ENCODE results near the gene FBF1. TPM values are rescaled to one million over a fixed set of nuclear protein-coding genes. Genes with fewer than 3 reads are reported as not detected.

The FBF1 gene
- total and polyA plus RNA-seq, 2 of the 4 experiments (the other 2 are of a cell fraction), result 4.5 to 8.0 TPM

DNA sequence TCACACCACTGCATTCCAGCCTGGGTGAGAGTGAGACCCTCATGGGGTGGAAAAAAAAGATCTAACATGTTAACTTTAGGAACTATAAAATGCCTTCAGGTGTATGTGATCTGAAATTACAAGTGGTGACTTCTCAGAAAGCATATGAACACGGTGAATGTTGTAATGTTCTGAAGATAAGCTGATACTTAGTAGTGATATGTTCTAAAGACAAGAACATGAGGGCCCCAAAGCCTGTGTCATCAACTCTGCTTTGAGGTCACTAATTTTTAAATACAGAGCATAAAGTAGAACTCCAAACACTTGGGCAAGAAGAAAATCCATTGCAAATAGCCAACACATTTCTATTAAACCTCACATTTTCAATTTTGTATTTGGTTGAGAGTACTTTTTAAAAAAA lies 2.6 kb upstream of the FBF1 start:
- Histone ChIP-seq H3K9me1 (ENCODE audit: insufficient read depth, low read length) (peaks cover 5% of the 10 kb centered on the region; the same call in 1 of the 2 replicates), H3K4me1 (ENCODE audit: control insufficient read depth, insufficient read depth, low read length) (peaks cover 3% of the 10 kb centered on the region; the same call in 1 of the 2 replicates), H2BK120ac (ENCODE audit: low read depth, low read length) (no peak overlapping the region), H3K36me3 (ENCODE audit: control insufficient read depth, insufficient read depth, low read length) (peaks cover 15% of the 10 kb centered on the region), H3K4me3 (ENCODE audit: insufficient read depth, low read depth, low read length) (no peak overlapping the region), H2AK9ac (replicated peaks; ENCODE audit: low read depth, low read length, poor library complexity) (no peak overlapping the region), H2BK20ac (ENCODE audit: low read depth, low read length) (no peak overlapping the region), H3K4ac (ENCODE audit: low read depth, low read length) (no peak overlapping the region), H3K9ac (ENCODE audit: low read depth, low read length) (no peak overlapping the region), H2AFZ (replicated peaks; ENCODE audit: low read length, poor library complexity) (no peak overlapping the region), H2AK5ac (ENCODE audit: low read depth, low read length) (no peak overlapping the region), H2BK5ac (ENCODE audit: low read depth, low read length, poor library complexity, severe bottlenecking) (no peak overlapping the region), H3K18ac (ENCODE audit: low read depth, low read length) (no peak overlapping the region), H3K79me1 (ENCODE audit: low read depth in 1 of 2, low read length in 2 of 2) (peaks cover 5 to 9% of the 10 kb centered on the region in 2 experiments; a peak in 2 of 4 replicates), H3K4me2 (ENCODE audit: low read depth, low read length) (no peak overlapping the region), H4K8ac (ENCODE audit: low read depth in 2 of 2, low read length in 2 of 2) (no peak overlapping the region), H4K20me1 (ENCODE audit: insufficient read depth, low read length) (no peaks in the 10 kb centered on the region), H3K23ac (ENCODE audit: low read depth, low read length) (no peak overlapping the region), H3K27me3 (ENCODE audit: control insufficient read depth, insufficient read depth, low read length) (no peaks in the 10 kb centered on the region), H2BK15ac (ENCODE audit: low read depth, low read length) (no peak overlapping the region), H3K56ac (ENCODE audit: extremely low read depth, insufficient read depth, low read length) (no peak overlapping the region), H3K14ac (replicated peaks; ENCODE audit: low read depth, low read length) (no peak overlapping the region), H3K27ac (ENCODE audit: insufficient read depth, low read length) (no peak overlapping the region), H3K9me3 (ENCODE audit: control insufficient read depth, insufficient read depth, low read length) (no peaks in the 10 kb centered on the region), H4K91ac (ENCODE audit: insufficient read depth, low read depth, low read length) (no peak overlapping the region), H4K5ac (ENCODE audit: low read depth, low read length) (no peak overlapping the region)
- ChIA-PET CTCF (no interaction called here), POLR2A (ENCODE audit: unreplicated experiment) (interaction anchor here (0.7 kb wide), 1 partner anchor 32 kb away, joined by 11 read pairs; no protein-coding TSS in a partner anchor)
- in situ Hi-C loops (cut with MboI; ENCODE audit: low sequenced_read_pairs) (no loop called here), dilution Hi-C loops (cut with HindIII; ENCODE audit: low sequenced_read_pairs, unreplicated experiment) (no loop called here), intact Hi-C loops (cut with micrococcal nuclease) (loop anchor here (5.0 kb wide), 1 partner anchor 36 kb away; no protein-coding TSS in a partner anchor)
- no peak for DNase-seq
- no TSS peak for BruUV-seq (replicated peaks)
- ATAC-seq (ENCODE audit: low read depth), result no peak
- no CpG with 5 or more reads among the region's 1 CpG for WGBS, 2 experiments (ENCODE audit: extremely low coverage in 2 of 2, insufficient read length in 1 of 2)
- TF ChIP-seq, protein P1, sequence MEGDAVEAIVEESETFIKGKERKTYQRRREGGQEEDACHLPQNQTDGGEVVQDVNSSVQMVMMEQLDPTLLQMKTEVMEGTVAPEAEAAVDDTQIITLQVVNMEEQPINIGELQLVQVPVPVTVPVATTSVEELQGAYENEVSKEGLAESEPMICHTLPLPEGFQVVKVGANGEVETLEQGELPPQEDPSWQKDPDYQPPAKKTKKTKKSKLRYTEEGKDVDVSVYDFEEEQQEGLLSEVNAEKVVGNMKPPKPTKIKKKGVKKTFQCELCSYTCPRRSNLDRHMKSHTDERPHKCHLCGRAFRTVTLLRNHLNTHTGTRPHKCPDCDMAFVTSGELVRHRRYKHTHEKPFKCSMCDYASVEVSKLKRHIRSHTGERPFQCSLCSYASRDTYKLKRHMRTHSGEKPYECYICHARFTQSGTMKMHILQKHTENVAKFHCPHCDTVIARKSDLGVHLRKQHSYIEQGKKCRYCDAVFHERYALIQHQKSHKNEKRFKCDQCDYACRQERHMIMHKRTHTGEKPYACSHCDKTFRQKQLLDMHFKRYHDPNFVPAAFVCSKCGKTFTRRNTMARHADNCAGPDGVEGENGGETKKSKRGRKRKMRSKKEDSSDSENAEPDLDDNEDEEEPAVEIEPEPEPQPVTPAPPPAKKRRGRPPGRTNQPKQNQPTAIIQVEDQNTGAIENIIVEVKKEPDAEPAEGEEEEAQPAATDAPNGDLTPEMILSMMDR (conservative IDR thresholded peaks at IDR 0.05; ENCODE audit: low read depth, low read length), result no peak
- no peak for TF ChIP-seq MXI1 (IDR thresholded peaks at IDR 0.05; ENCODE audit: borderline replicate concordance, low read depth, low read length)
- no peak for TF ChIP-seq RCOR1 (IDR thresholded peaks at IDR 0.05; ENCODE audit: insufficient replicate concordance, low read length)
- TF ChIP-seq CEBPB (IDR thresholded peaks at IDR 0.05; ENCODE audit: low read depth, low read length), result no peak
- no peak for TF ChIP-seq CHD1 (IDR thresholded peaks at IDR 0.05; ENCODE audit: low read depth, low read length)
